ENCODE results near the gene TLE2. TPM values are rescaled to one million over a fixed set of nuclear protein-coding genes. Genes with fewer than 3 reads are reported as not detected.
A peak's percentile ranks its signal among the peaks of the same experiment; 100 is the strongest.

TLE2 gene
- 0.32 and 1.7 TPM in 2 replicates for total RNA-seq

GRCh38 chr19:3029065-3029923 is at the start of gene TLE2:
Gene TLE2, minus strand, starts transcription at chr19:3029280. Its CDS starts 376 bp downstream, at chr19:3028904.
- no peak for DNase-seq (ENCODE audit: low read depth)
- no peak for TF ChIP-seq CTCF (IDR thresholded peaks at IDR 0.05; ENCODE audit: insufficient read depth, low read depth, low read length)
- H3K4me3 ChIP-seq (ENCODE audit: low read depth, low read length), result peak within 1 kb of the TSS; percentile 68

- DNase-seq (ENCODE audit: low read depth), result no peak
- H3K4me3 ChIP-seq (ENCODE audit: low read depth, low read length), result no peak overlapping the region
- peak; percentile 90 for TF ChIP-seq CTCF (IDR thresholded peaks at IDR 0.05; ENCODE audit: insufficient read depth, low read depth, low read length)
Measured at GRCh38 chr19:3075605-3076431, 46.7 kb upstream of the TLE2 start.

- peak; percentile 44 for DNase-seq (ENCODE audit: low read depth)
- TF ChIP-seq CTCF (IDR thresholded peaks at IDR 0.05; ENCODE audit: insufficient read depth, low read depth, low read length), result peak; percentile 34
- no peak overlapping the region for H3K4me3 ChIP-seq (ENCODE audit: low read depth, low read length)
Measured at GRCh38 chr19:3073931-3074595, 45.0 kb upstream of the TLE2 start.

GRCh38 chr19:3073159-3073563 is 44.1 kb upstream of the TLE2 start:
- no peak for TF ChIP-seq CTCF (IDR thresholded peaks at IDR 0.05; ENCODE audit: insufficient read depth, low read depth, low read length)
- H3K4me3 ChIP-seq (ENCODE audit: low read depth, low read length), result no peak overlapping the region
- peak; percentile 74 for DNase-seq (ENCODE audit: low read depth)

- no peak for DNase-seq (ENCODE audit: low read depth)
- no peak for TF ChIP-seq CTCF (IDR thresholded peaks at IDR 0.05; ENCODE audit: insufficient read depth, low read depth, low read length)
- no peak overlapping the region for H3K4me3 ChIP-seq (ENCODE audit: low read depth, low read length)
Measured at GRCh38 chr19:3071768-3072167, 42.7 kb upstream of the TLE2 start.

- H3K4me3 ChIP-seq (ENCODE audit: low read depth, low read length), result no peak overlapping the region
- TF ChIP-seq CTCF (IDR thresholded peaks at IDR 0.05; ENCODE audit: insufficient read depth, low read depth, low read length), result no peak
- no peak for DNase-seq (ENCODE audit: low read depth)
Measured at GRCh38 chr19:3068071-3068470, 39.0 kb upstream of the TLE2 start.

Data from fibroblast of villous mesenchyme (primary cell).